NCI-H345 (cell line): ENCODE measurements around the gene SETDB1.

Experiments
- DNase-seq: peaks from one replicate; lab custom pipeline; 2025; lab: John Stamatoyannopoulos, UW

The SETDB1 gene

DNA sequence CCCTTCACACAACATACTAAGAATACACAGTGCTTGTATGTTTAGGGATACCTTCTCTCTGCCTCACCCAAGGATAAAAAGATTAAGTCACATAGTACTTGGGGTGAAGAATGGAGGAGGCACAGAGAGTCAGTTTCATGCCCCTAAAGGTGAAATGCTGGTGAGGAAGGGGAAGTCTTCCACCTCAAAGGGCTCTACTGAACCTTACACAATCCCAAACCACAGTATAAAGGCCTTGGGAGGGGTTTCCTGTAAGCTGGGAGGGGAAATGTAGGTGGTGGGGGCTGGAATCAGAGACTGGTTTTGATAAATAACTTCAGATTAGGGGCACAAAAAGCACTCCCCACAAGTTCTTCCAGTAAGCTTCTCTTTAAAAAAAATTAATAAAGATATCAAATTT is 77.0 kb downstream of the SETDB1 start:
- no peak for DNase-seq

DNA sequence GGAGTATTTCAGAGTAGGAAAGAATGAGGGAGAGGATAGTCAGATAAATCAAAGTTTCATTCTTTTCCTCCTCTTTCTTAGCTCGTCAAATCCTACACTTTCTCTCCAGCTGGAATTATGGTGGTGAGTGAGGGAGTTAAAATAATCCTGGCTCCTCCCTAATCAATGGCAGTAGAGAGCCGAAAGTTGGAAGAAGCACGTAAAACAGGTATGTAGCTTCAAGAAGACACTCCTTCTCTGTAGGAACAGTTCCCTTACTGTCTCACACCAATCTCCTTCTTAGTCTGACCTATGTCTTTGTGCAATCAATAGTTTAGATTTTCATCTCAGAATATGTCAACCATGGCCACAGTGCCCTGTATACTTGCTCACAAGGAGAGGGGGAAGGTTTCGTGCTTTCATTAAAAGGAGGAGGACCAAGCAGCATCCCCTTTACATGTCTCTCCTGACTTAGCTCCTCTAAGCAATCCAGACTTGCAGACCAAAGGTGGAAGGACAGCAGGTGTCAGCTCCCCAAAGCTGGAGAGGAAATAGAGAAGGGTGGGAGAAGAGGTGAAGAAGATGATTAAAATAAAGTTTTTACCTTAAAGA is 79.7 kb downstream of the SETDB1 start:
- DNase-seq: no peak

DNA sequence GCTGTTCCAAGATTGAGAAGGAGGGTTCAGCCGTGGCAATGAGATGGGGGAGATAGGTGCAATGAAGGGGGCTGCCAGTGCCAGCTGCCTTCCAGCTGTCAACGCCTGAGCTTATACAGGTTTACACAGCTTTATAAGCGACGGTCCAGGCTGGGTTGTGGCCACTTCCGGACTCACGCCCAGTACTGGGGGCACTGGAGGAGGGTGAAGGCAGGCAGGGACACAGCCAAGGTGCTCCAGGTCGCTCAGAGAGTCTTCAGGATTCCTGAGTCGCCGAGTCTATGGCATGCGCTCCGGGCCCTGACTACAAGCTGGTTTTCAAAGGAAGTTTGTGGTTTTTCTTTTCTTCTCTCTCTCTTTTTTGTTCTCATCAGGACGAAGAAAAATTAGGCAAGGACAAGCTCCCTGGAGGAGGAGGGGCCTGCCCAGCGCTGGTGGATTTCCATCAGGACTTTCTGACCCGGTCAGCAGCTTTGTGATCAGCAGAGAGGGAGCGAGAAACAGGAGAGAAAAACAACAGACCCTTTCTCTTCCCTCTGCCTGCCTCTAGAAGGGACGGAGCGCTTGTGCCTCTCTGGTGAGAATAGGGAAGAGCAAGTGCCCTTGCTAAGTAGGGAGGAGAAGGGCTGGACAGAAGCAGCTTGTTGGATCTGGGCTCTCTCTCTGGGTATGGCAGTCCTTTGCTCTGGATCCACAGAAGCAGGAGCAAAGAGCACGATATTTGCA is 80.3 kb downstream of the SETDB1 start, which contains the start of gene MINDY1:
TSS of gene MINDY1 (minus strand) at position 576 of the 726 bp plus-strand sequence. CDS start 4,285 bp downstream, outside the sequence.
- peak; percentile 60 for DNase-seq

DNA sequence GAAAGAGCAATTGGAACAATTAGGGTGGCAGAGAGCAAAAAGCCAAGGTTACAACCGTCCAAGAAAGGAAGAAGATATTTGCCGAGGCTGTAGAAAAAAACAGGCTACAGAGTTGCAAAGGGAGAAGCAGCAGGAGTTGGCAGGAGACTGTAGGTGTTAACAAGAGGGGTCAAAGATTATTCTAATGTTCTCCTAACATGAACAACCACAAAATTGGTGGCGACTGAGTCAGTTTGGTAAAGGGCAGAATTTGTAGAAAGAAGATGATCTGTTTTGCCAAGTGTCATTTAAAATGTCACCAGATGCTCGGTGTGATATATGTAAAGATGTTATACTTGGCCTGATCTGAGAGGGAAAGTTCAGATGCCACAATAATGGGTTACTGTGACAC is 81.7 kb downstream of the SETDB1 start:
- DNase-seq: no peak

DNA sequence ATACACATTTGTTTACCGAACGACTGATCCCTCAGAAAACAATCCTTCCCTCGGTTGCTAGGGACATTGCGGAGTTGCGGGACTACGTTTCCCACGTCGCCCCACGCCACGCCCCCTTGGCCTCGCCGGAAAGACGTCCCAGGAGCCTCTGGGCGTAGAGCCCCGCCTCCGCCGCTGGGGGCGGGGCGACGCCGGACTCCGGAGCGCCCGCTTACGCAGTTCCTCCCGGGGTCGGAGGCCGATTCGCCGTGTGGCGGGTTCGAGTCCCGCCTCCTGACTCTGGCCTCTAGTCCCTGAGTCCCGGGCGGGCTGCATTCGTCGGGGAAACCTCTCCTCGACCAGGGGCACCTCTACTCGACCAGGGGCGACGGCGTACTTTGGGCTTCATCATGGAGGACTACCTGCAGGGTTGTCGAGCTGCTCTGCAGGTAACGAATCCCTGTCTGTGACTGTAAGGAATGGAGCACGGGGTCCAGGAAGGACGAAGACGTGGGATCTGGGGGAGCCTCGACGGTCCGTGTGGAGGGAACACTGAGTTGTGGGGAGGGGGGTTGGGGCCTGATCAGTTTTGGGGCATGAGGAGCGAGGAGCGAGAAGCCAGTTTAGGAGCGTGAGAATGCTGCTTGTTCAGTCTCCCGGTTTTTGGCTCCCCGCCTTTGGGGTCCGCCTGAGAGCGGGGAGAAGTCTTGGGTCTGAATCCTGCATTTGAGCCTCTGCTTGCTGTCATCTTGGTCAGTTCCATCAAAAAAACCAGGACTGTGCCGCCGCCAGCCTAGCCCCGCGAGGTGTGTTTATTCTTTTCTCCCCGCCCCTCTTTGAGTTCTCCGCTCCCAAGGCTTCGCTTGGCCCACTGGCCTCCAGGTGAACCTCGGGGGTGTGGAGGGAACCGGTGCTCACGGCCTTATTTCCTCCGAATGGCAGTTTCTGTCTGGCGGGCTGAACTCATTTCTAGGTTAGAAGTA is 82.4 kb downstream of the SETDB1 start, which contains the start of gene PRUNE1:
TSS of gene PRUNE1 (plus strand) at position 206 of the 962 bp plus-strand sequence. CDS start at position 390, 184 bp downstream.
- DNase-seq: peak; percentile 100

DNA sequence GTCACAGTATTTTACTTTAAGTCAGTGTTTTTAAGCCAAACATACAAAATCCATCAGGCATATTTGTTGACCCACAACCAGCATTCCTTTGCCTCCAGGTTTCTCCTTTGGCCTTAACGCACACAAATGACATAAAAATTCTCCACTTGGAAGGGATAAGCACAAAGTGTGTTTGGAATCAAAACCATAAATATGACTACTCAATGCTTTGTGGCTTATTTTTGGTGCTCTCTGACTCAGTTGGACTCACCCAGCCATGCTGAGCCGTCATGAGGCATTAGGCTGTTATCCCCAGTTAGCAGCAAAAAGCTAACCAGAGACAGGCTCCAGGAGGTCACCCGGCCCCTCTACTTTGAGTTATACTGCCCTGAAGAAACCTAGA is 83.0 kb downstream of the SETDB1 start:
- no peak for DNase-seq

DNA sequence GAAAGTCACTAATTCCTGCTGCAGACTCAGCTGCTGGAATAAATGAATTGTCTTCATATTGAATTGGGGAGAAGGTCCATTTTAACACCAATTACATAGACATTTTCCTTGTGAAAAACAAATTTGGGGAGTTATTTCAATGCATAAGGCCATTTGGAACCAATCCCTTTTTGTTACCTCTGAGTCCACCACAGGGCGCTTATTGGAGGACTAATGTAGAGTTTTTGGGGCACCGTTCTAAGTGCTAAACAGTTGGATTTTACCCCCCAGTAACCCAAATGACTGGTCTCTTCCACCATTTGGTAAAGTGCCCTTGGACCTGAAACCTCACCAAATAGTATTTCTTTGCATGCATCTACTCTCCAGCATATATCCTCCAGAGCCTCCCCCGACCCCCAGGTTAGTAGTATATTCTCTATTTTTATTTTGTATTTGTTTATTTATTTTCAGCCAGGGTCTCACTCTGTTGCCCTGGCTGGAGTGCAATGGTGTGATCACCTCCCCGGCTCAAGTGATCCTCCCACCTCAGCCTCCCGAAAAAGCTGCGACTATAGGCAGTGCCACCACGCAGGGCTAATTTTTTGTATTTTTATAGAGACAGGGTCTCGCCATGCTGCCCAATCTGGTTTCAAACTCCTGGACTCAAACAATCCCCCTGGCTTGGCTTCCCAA is 83.6 kb downstream of the SETDB1 start:
- DNase-seq: no peak

DNA sequence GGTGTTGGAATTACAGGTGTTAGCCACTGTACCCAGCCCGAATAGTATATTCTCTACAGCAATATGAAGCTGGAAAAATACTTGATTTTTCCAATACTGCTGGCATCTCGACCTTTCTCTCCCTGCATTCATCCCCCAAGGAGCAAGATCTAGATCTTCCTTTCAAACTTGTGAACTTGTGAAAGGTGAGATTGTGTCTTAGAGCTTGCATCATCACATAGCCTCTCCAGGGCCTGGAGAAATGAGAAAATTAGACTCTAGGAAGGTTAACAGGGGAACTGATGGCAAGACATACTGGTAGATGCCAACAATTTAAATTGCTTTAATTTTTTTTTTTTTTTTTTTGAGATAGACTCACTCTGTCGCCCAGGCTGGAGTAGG is 84.2 kb downstream of the SETDB1 start:
- DNase-seq: no peak

DNA sequence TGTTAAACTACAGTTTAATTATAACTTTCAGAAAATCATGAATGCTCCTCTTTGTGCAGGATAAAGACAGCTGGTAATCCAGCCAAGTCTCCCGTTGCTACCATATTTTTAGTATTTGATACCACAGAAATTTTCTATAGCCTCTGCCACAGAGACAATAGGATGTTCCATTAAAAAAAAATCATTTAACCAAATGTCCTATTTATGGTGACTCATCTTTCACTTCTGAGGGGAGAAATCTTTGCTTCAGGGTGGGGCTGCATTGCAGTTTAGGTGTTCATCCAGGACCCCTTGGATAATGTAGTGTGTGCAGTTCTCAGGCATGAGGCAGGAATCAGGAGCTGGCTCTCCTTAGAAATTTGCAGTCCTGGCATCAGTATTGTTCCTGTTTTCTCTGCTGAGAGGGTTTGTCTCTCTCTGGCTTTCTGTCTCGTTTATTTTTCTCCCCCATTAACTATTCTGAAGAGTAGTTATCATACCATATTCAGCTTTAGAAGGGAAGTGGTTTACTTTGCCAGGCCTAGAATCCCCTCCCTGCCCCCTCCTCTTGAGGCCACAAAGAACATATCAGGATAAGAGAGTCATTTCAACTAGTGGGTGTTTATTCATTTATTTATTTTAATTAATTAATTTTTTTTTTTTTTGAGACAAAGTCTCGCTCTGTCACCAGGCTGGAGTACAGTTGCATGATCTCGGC is 85.1 kb downstream of the SETDB1 start:
- DNase-seq: no peak

DNA sequence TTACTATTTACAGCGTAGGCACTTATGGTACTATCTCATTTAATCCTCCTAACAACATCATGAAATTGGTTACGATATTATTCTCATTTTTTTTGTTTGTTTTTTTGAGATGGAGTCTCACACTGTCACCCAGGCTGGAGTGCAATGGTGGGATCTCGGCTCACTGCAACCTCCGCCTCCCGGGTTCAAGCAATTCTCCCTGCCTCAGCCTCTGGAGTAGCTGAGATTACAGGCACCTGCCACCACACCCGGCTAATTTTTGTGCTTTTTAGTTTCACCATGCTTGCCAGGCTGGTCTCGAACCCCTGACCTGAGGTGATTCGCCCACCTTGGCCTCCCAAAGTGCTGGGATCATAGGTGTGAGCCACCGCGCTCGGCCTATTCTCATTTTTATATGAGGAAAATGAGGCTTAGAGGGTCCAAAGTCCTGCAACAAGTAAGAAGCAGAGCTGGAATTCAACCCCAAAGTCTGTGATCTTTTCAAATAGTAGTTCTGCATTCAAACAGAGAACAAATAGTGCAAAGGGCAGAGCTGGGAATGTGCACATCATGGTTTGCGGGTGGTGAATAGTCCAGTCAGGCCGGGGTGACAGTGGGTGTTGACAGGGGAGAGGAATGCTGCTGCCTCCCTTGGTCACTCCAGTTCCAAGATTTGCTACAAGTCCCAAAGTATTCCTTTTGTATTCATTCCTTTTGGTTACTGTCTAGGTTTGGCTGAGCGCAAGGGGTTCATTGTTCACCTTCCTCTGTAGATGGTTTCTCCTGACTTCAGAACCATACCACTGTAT is 86.7 kb downstream of the SETDB1 start:
- DNase-seq: no peak

DNA sequence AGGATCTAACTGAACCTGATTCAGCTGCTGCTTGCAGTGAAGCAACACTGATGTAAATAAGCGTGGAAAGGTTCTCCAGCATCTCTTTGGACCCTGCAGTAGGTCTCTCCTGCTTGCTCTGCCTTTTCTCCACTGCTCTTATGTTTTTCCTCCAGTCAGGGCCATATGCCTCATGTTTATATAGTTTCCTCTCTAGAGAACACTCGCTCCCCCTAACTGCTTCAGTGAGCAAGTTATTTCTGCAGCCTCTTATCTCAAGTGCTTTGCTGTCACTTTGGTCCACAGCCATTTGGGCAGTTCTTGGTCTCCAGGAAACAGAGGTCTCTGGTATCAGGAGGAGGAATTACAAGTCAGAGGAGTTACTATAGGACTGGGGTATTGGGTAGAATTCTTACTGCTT is 87.4 kb downstream of the SETDB1 start:
- no peak for DNase-seq
